GM18861 (cell line): ENCODE measurements around the gene NPDC1.
A peak's percentile ranks its signal among the peaks of the same experiment; 100 is the strongest.
"Not testable (repeated sequence)": the region's sequence is repeated elsewhere in the genome, so short reads cannot be mapped to it uniquely, and the experiment has no call there.

Experiments used
- ATAC-seq: cut with Tn5 transposase; IDR thresholded peaks from one replicate; pipeline ENCODE4 v1.9.1; 2021; ENCODE audit not compliant: unreplicated experiment

NPDC1 gene

GRCh38 chr9:137075275-137075775 lies 29.3 kb upstream of the NPDC1 start:
- no peak for ATAC-seq

GRCh38 chr9:137074657-137075274 lies 28.8 kb upstream of the NPDC1 start:
- ATAC-seq = no peak

GRCh38 chr9:137073992-137074399 lies 28.0 kb upstream of the NPDC1 start:
- ATAC-seq = no peak

GRCh38 chr9:137071282-137071681 lies 25.3 kb upstream of the NPDC1 start:
- no peak for ATAC-seq

- ATAC-seq = peak; percentile 4
Measured at GRCh38 chr9:137070906-137071275, 24.9 kb upstream of the NPDC1 start.

GRCh38 chr9:137070201-137070905 lies 24.4 kb upstream of the NPDC1 start, which contains the start of gene SAPCD2:
Gene SAPCD2 (minus strand): TSS chr9:137070557. CDS start chr9:137070460, 97 bp downstream.
- ATAC-seq = peak; percentile 46

- ATAC-seq = no peak
Measured at GRCh38 chr9:137069508-137070091, 23.6 kb upstream of the NPDC1 start.

- ATAC-seq = no peak
Measured at GRCh38 chr9:137068539-137069507, 22.8 kb upstream of the NPDC1 start.

- no peak for ATAC-seq
Measured at GRCh38 chr9:137067860-137068538, 22.0 kb upstream of the NPDC1 start.

- no peak for ATAC-seq
Measured at GRCh38 chr9:137066096-137066861, 20.3 kb upstream of the NPDC1 start.

GRCh38 chr9:137065336-137065967 lies 19.5 kb upstream of the NPDC1 start:
- ATAC-seq = no peak

GRCh38 chr9:137064880-137065164 lies 18.8 kb upstream of the NPDC1 start:
- no peak for ATAC-seq

- no peak for ATAC-seq
Measured at GRCh38 chr9:137064027-137064879, 18.3 kb upstream of the NPDC1 start.

- no peak for ATAC-seq
Measured at GRCh38 chr9:137063311-137064026, 17.5 kb upstream of the NPDC1 start.

GRCh38 chr9:137062798-137063197 lies 16.8 kb upstream of the NPDC1 start:
- ATAC-seq = not testable (repeated sequence)

- ATAC-seq = no peak
Measured at GRCh38 chr9:137062384-137062783, 16.4 kb upstream of the NPDC1 start.

GRCh38 chr9:137058521-137059234 lies 12.7 kb upstream of the NPDC1 start:
- ATAC-seq = no peak
